Islet precursor cell (in vitro differentiated cells): ENCODE results near the gene FTCD.

ENCODE experiments used
- DNase-seq: peaks from one replicate; pipeline ENCODE4 v3.0.0-alpha.2; 2018

The FTCD gene

DNA sequence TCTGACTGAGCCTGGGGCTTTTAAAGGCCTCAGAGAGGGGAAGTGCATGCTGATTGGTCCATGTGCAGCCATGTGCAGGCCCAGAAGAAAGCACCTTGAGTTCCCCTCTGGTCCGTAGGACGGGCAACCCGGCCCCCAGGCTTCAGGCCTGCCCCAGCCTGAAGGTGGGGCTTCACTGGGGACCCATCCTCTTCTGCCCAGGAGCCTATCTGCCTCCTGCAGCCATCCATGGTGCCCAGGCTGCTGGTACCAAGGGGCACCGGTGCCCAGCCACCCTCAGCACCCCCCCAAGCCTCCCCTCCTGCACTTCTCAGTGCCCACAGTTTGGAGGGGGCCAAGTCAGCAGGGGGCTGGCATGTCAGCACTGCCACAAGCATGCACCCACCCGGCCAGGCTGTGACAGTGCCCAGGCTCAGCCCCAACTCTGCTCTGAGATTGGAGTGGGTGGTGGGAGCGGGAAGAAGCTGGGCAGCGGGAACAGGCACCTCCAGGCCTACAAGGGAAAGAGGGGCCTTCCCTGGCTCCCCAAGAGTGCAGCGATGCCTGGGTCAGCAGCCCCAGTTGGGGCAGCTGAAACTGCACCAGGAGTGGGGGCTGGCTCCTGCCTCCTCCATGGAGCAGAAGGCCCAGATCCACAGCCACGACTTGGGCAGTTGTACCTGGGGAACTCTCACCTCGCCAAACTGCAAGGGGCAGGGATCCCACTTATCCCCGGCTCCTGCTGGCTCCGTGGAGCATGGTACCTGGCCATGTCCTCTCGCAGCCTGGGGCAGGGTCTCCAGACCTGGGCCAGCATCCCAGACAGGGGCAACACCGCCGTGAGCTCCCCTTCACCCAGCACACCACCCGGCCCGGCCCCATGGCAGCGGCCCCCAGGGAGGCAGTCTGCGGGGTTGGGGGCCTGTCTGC, 45.8 kb downstream of the FTCD start:
- DNase-seq: peak; percentile 52

GRCh38 chr21:46108827-46109312, 46.5 kb downstream of the FTCD start:
- no peak for DNase-seq

DNA sequence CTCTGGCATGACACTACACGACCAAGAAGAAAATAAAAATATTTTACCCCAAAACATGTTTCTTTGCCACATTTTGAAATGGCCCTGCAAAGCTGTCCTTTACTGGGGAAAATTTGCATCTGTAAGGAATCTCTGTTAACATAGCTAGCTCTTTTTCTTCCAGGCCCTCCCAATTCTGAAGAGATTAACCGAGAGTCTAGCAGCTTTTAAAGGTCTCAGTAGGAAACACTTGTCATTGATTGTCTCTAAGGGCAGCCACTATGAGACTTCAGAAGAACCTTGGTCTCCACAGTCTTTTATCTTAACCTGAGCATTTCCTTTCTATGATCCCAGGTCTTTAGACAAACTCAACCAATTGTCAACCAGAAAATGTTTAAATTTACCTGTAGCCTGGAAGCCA, 48.0 kb downstream of the FTCD start:
- DNase-seq: peak; percentile 4

GRCh38 chr21:46104104-46104503, 51.3 kb downstream of the FTCD start:
- DNase-seq: no peak

GRCh38 chr21:46100906-46101305, 54.5 kb downstream of the FTCD start:
- DNase-seq: peak; percentile 1

GRCh38 chr21:46100426-46100825, 55.0 kb downstream of the FTCD start:
- peak; percentile 14 for DNase-seq

- DNase-seq: peak; percentile 18
Measured at GRCh38 chr21:46100020-46100419, 55.4 kb downstream of the FTCD start.

- DNase-seq: peak; percentile 68
Measured at GRCh38 chr21:46099476-46099875, 55.9 kb downstream of the FTCD start.

- peak; percentile 62 for DNase-seq
Measured at GRCh38 chr21:46098303-46099141, 56.9 kb downstream of the FTCD start.

DNA sequence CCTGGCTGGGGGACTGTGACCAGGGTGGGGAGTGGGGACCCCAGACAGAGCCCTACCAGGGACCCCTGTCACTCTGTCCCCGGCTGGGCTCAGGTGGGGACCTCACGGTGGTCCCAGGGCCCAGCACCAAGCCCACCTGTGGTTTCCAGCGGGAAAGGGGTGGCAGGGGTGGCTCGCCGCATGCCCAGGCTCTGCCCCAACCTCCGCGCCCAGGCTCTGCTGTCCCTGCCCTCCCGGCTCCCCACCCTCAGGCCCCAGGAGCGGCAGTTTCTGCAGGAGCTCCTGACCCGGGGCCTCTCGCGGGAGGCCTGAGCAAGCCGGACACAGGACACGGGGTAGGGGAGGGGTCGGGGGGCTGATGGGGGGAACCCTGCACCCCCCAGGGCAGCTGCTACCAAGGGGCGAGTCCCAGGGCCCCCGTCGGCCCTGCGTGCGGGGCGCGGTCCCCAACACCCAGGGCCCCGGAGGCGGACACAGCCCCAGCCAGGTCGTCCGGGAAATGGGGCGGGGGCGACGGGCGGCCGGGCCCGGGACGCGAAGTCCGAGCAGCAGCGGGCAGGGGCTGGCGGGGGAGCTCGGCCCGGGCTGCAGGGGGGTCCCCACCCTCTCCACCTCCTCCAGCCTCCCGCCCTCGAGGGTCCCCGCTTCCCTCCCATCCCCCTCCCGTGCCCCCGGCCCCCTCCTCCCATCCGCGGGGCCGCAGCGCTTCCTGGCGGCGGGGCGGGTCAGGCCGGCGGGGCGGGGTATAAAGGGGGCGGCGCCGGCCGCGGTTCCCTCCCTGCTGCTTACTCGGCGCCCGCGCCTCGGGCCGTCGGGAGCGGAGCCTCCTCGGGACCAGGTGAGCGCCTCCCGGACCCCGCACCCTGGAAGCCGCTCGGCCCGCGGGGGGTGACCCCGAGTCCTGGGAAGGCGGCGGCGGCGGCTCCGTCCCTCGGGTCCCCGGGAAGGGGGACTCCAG, 57.8 kb downstream of the FTCD start, which contains the start of gene COL6A2:
Gene COL6A2, plus strand, starts transcription at position 777 of the 958 bp plus-strand sequence.
- peak; percentile 80 for DNase-seq

GRCh38 chr21:46096596-46097335, 58.6 kb downstream of the FTCD start:
- DNase-seq: peak; percentile 53

DNA sequence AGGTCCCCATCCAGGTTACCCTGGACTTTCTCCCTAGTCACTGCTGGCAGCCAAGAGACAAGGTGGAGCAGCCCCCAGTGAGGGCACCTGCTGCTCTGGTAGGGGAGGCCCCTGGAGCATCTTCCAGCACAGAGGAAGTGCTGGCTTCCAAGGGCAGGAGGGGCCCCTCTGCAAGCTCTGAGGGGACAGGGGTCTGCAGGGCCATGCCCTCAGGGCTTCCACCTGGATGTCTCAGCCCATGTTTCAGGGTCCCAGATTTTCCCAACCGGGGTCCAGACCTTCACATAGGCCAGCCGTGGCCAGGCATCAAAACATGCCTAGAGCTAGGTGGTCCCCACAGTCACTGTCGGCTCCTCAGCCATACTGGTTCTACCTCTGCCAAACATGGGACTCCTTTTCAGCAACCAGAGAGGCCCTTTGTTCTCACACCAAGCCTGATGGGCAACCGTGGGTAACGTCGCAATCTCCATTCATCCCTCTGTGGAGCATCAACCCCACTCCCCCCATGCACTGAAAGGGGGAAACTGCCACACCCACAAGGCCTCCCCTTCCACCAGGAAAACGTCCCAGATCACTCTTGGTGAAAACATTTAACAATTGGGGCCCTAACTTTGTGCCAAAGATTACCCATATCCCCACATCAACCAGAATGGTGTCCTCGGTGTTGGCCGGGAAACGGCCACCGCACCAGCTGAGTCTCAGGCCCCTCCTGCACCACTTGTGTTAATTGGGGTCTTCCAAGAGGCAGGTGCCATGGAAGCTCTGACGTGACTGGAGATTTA, 59.4 kb downstream of the FTCD start:
- DNase-seq: peak; percentile 43

DNA sequence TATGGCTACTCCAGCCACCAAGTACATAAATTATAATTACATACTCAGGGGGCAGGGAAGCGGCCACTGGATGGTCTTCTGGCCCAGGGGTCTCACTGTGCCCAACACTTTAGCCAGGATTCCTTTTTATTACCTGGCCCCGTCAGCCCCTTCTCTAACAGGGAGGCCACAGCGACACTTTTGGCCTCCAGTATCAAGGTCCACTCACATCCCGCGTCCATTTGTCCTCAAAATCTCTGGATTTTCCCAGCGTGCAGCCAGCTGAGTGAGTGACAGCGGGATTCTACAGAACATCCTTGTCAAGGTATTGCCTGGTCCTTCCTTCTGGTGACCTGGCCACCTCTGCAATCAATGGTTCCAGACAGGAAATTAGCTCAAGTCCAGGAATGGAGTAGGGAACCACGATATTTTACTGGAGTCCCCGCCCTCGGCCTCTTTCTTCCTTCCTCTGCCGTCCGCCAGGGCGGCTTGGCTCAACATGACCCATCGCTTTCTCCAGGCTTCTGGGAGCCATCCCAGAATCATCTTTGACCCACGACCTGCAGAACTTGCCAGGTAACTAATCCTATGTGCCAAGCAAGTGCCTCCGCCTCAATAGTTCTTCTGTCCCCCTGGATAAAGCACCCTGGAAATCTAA, 60.2 kb downstream of the FTCD start:
- DNase-seq: peak; percentile 28

DNA sequence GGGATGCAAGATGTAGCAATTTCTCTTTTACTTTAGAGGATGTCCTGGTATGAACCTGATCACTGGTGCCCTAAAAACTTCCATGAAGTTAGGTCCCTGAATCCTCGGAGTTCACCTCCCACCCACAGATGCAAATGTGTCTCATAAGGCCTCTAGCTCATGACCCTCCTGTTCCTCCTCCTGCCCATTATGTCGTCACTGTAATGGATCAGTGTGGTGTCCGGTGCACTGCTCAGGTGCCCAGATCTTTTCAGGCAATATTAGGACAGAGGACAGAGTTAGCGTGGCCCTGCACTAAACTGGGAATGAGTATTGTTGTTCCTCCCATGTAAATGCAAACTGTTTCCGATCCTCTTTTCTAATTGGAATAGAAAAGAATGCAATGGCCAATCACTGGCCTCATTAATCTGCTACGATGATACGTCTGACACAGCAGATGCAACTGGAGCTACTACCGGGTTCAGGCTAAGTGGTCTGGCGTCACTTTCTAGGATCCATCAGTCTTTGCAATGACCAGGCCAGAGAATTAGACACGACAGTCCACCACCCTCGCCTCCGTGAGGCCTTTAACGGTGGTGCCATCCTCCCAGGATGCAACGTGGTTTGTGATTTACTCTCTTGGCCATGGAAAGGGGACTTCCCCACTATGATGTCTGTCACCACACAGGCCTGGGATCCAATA, 60.8 kb downstream of the FTCD start:
- DNase-seq: peak; percentile 42

GRCh38 chr21:46093668-46094400, 61.5 kb downstream of the FTCD start:
- peak; percentile 43 for DNase-seq

DNA sequence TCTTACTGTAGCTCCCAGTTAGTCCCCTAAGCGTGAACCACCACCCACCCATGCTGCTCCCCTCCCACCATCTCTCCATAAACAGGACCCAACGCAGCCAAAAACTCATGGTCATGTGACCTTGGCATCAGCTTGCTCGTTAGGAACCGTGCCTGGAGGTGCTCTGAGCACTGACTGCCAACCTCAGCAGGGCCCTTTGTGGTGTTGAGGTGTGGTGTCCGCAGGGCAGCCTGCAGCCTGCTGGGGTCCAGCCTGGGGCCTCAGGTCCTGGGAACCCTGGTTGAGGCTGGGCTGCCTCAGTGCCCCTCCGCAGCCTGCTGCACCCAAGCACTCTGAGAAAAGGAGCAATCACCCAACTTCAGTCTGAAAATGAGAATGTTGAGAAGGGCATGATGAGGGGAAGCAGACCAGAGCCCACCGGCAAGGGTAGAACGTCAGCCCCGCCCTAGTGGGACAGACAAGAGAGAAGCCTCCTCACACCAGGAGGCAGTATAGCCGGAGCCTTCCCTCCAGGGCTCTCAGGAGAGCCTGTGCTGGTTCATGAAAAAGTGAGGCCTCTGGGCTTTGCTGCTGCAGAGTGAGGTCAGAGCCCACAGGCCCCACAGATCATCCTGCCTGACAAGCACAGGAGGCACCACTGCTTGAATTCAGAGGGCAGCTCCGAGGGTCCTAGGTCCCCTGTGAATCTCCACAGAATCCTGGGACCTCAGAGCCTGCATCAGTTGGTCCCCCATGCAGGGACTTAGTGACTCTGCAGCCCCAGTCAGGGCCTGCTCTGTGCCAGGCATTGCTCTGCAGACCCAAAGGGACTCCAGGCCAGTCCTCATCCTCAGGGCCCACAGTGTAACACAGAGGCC, 62.3 kb downstream of the FTCD start:
- DNase-seq: peak; percentile 41

- peak; percentile 46 for DNase-seq
Measured at GRCh38 chr21:46092026-46092764, 63.2 kb downstream of the FTCD start.
